Stomach (tissue), 4 donors: Measurements from ENCODE around the gene SEC24C.

Experiments used
- CTCF ChIP-seq, 7 experiments: fragments of 450-650 bp in 4 of 7; fragments of 200-600 bp in 3 of 7; sonication (generic) in 3 of 7; IDR thresholded peaks; one replicate each; pipeline ENCODE4 v1.5.1; 2016 to 2019; ENCODE audit warnings: antibody characterized with exemption in 7 of 7, control low read depth in 2 of 7, mild to moderate bottlenecking in 1 of 7
- POLR2A ChIP-seq, 4 donors: fragments of 450-650 bp; IDR thresholded peaks; one replicate each; pipeline ENCODE4 v1.6.1; 2016; ENCODE audit warnings: antibody characterized with exemption in 4 of 4, control low read depth in 2 of 4, mild to moderate bottlenecking in 1 of 4, moderate library complexity in 1 of 4

- TF ChIP-seq CTCF (IDR thresholded peaks at IDR 0.05) (no peak), POLR2A (IDR thresholded peaks at IDR 0.05) (no peak)
These were observed 71.5 kb downstream of the SEC24C start for GRCh38 chr10:73815719-73816030.
